Measurements from ENCODE around the gene SEMA7A. TPM values are rescaled to one million over a fixed set of nuclear protein-coding genes. Genes with fewer than 3 reads are reported as not detected.
A peak's percentile ranks its signal among the peaks of the same experiment; 100 is the strongest.
"Not testable (repeated sequence)": the region's sequence is repeated elsewhere in the genome, so short reads cannot be mapped to it uniquely, and the experiment has no call there.

SEMA7A gene
- 10 to 100 TPM; 26.4 to 32.9 TPM for total RNA-seq

- H3K27me3 Mint-ChIP-seq: no peaks in the 10 kb centered on the region
- H3K36me3 Mint-ChIP-seq: no peaks in the 10 kb centered on the region
- DNase-seq (peak; percentile 90), ATAC-seq (peak; percentile 89)
- H3K27ac Mint-ChIP-seq: peak within 1 kb of the TSS; percentile 86
- H3K9me3 Mint-ChIP-seq (ENCODE audit: low read depth): no peaks in the 10 kb centered on the region
- CTCF ChIA-PET: interaction anchor here (0.6 to 21.8 kb wide), 11 partner anchors 12 to 1862 kb away, joined by 3 to 668 read pairs (median 3); partner anchors contain the start of gene UBL7
- peak within 1 kb of the TSS; percentile 87 for H3K4me3 Mint-ChIP-seq
- H3K4me1 Mint-ChIP-seq: peaks cover 61% of the 10 kb centered on the region
Observed at GRCh38 chr15:74433592-74434262, at the start of gene SEMA7A. Gene SEMA7A, minus strand, starts transcription at chr15:74433958. Its CDS starts 40 bp downstream, at chr15:74433918.

- peaks cover 18% of the 10 kb centered on the region for H3K36me3 Mint-ChIP-seq
- DNase-seq (no peak), ATAC-seq (no peak)
- H3K4me3 Mint-ChIP-seq: no peak overlapping the region
- no peaks in the 10 kb centered on the region for H3K9me3 Mint-ChIP-seq (ENCODE audit: low read depth)
- no peaks in the 10 kb centered on the region for H3K4me1 Mint-ChIP-seq
- no peak overlapping the region for H3K27ac Mint-ChIP-seq
- CTCF ChIA-PET: interaction anchor here (1.1 to 1.6 kb wide), 2 partner anchors 22 to 104 kb away, joined by 3 to 5 read pairs; partner anchors contain the start of gene UBL7
- no peaks in the 10 kb centered on the region for H3K27me3 Mint-ChIP-seq
Observed at GRCh38 chr15:74482661-74483060, 48.9 kb upstream of the SEMA7A start.

- ATAC-seq; H3K27ac Mint-ChIP-seq; H3K9me3 Mint-ChIP-seq (ENCODE audit: low read depth); H3K27me3 Mint-ChIP-seq; DNase-seq; H3K4me1 Mint-ChIP-seq; H3K4me3 Mint-ChIP-seq: not testable (repeated sequence)
- CTCF ChIA-PET: interaction anchor here (2.2 kb wide), 1 partner anchor 98 kb away, joined by 8 read pairs; no protein-coding TSS in a partner anchor
- H3K36me3 Mint-ChIP-seq: peaks cover 16% of the 10 kb centered on the region
Observed at GRCh38 chr15:74480364-74480763, 46.6 kb upstream of the SEMA7A start.

GRCh38 chr15:74471621-74472020 lies 37.9 kb upstream of the SEMA7A start:
- peaks cover 25% of the 10 kb centered on the region for H3K36me3 Mint-ChIP-seq
- CTCF ChIA-PET: interaction anchor here (1.0 to 2.5 kb wide), 2 partner anchors 32 to 105 kb away, joined by 7 read pairs; no protein-coding TSS in a partner anchor

GRCh38 chr15:74470631-74471395 lies 37.1 kb upstream of the SEMA7A start:
- H3K27ac Mint-ChIP-seq: no peak overlapping the region
- no peaks in the 10 kb centered on the region for H3K27me3 Mint-ChIP-seq
- peaks cover 4% of the 10 kb centered on the region for H3K4me1 Mint-ChIP-seq
- H3K9me3 Mint-ChIP-seq (ENCODE audit: low read depth): no peaks in the 10 kb centered on the region
- DNase-seq (no peak), ATAC-seq (no peak)
- CTCF ChIA-PET: no interaction called here
- peaks cover 31% of the 10 kb centered on the region for H3K36me3 Mint-ChIP-seq
- H3K4me3 Mint-ChIP-seq: no peak overlapping the region

More at GRCh38 chr15:74471621-74472020, 37.9 kb upstream of the SEMA7A start:
- DNase-seq; H3K4me3 Mint-ChIP-seq; H3K4me1 Mint-ChIP-seq; ATAC-seq; H3K27ac Mint-ChIP-seq; H3K9me3 Mint-ChIP-seq (ENCODE audit: low read depth); H3K27me3 Mint-ChIP-seq: not testable (repeated sequence)

GRCh38 chr15:74468341-74469032 lies 34.7 kb upstream of the SEMA7A start:
- DNase-seq (no peak), ATAC-seq (no peak)
- Mint-ChIP-seq H3K36me3 (peaks cover 34% of the 10 kb centered on the region), H3K4me1 (peaks cover 23% of the 10 kb centered on the region), H3K4me3 (no peak overlapping the region), H3K27me3 (no peaks in the 10 kb centered on the region), H3K9me3 (ENCODE audit: low read depth) (peaks cover 2% of the 10 kb centered on the region), H3K27ac (no peak overlapping the region)
- CTCF ChIA-PET: interaction anchor here (0.9 to 1.3 kb wide), 3 partner anchors 13 to 29 kb away, joined by 3 to 5 read pairs (median 3); no protein-coding TSS in a partner anchor

GRCh38 chr15:74466570-74466969 lies 32.8 kb upstream of the SEMA7A start:
- ATAC-seq (no peak), DNase-seq (no peak)
- H3K36me3 Mint-ChIP-seq: peaks cover 38% of the 10 kb centered on the region
- peaks cover 40% of the 10 kb centered on the region for H3K4me1 Mint-ChIP-seq
- H3K4me3 Mint-ChIP-seq: no peak overlapping the region
- no peaks in the 10 kb centered on the region for H3K27me3 Mint-ChIP-seq
- CTCF ChIA-PET: no interaction called here
- H3K27ac Mint-ChIP-seq: no peak overlapping the region
- H3K9me3 Mint-ChIP-seq (ENCODE audit: low read depth): peaks cover 2% of the 10 kb centered on the region

GRCh38 chr15:74464897-74465296 lies 31.1 kb upstream of the SEMA7A start:
- CTCF ChIA-PET: no interaction called here
- Mint-ChIP-seq H3K36me3 (peaks cover 35% of the 10 kb centered on the region), H3K4me1 (peaks cover 46% of the 10 kb centered on the region), H3K4me3 (no peak overlapping the region), H3K27ac (peak overlapping the region; percentile 58), H3K9me3 (ENCODE audit: low read depth) (peaks cover 2% of the 10 kb centered on the region), H3K27me3 (no peaks in the 10 kb centered on the region)
- no peak for DNase-seq
- no peak for ATAC-seq

- H3K9me3 Mint-ChIP-seq (ENCODE audit: low read depth): peaks cover 2% of the 10 kb centered on the region
- H3K27me3 Mint-ChIP-seq: no peaks in the 10 kb centered on the region
- peaks cover 46% of the 10 kb centered on the region for H3K4me1 Mint-ChIP-seq
- CTCF ChIA-PET: no interaction called here
- H3K27ac Mint-ChIP-seq: peak overlapping the region; percentile 58
- H3K36me3 Mint-ChIP-seq: peaks cover 35% of the 10 kb centered on the region
- DNase-seq (no peak), ATAC-seq (no peak)
- peak overlapping the region; percentile 8 for H3K4me3 Mint-ChIP-seq
Observed at GRCh38 chr15:74464216-74464615, 30.5 kb upstream of the SEMA7A start.

- CTCF ChIA-PET: interaction anchor here (0.5 to 1.5 kb wide), 2 partner anchors 22 to 153 kb away, joined by 3 read pairs; no protein-coding TSS in a partner anchor
- Mint-ChIP-seq H3K4me1 (peaks cover 51% of the 10 kb centered on the region), H3K4me3 (peak overlapping the region; percentile 27), H3K27me3 (no peaks in the 10 kb centered on the region), H3K9me3 (ENCODE audit: low read depth) (peaks cover 2% of the 10 kb centered on the region), H3K36me3 (peaks cover 31% of the 10 kb centered on the region), H3K27ac (no peak overlapping the region)
- ATAC-seq (no peak), DNase-seq (no peak)
Observed at GRCh38 chr15:74463634-74464033, 29.9 kb upstream of the SEMA7A start.

- Mint-ChIP-seq H3K4me1 (peaks cover 55% of the 10 kb centered on the region), H3K36me3 (peaks cover 29% of the 10 kb centered on the region), H3K27ac (peak overlapping the region; percentile 94), H3K9me3 (ENCODE audit: low read depth) (peaks cover 2% of the 10 kb centered on the region), H3K27me3 (no peaks in the 10 kb centered on the region), H3K4me3 (peak overlapping the region; percentile 97)
- DNase-seq (no peak), ATAC-seq (no peak)
- CTCF ChIA-PET: interaction anchor here (0.7 to 3.5 kb wide), 14 partner anchors 20 to 326 kb away, joined by 3 to 15 read pairs (median 4); no protein-coding TSS in a partner anchor
Observed at GRCh38 chr15:74461847-74462511, 28.2 kb upstream of the SEMA7A start.

GRCh38 chr15:74460871-74461846 lies 27.4 kb upstream of the SEMA7A start, which contains the start of gene UBL7:
Gene UBL7, minus strand, starts transcription at chr15:74461160. Its CDS starts 2,293 bp downstream, at chr15:74458867.
- Mint-ChIP-seq H3K27me3 (no peaks in the 10 kb centered on the region), H3K36me3 (peaks cover 29% of the 10 kb centered on the region), H3K4me3 (peak within 1 kb of the TSS; percentile 97), H3K27ac (peak within 1 kb of the TSS; percentile 94), H3K9me3 (ENCODE audit: low read depth) (peaks cover 2% of the 10 kb centered on the region), H3K4me1 (peaks cover 55% of the 10 kb centered on the region)
- DNase-seq: peak; percentile 99
- CTCF ChIA-PET: interaction anchor here (0.7 to 3.5 kb wide), 21 partner anchors 19 to 327 kb away, joined by 3 to 15 read pairs (median 4); partner anchors contain the start of gene CLK3
- peak; percentile 97 for ATAC-seq

Measured in activated CD8-positive, alpha-beta memory T cell treated with anti-CD3 and anti-CD28 coated beads, Interleukin-2, amount 10 ng/mL, durations not matched to agents 7 days and 5 days (primary cell).